Measurements from ENCODE around the gene BZW1. TPM values are rescaled to one million over a fixed set of nuclear protein-coding genes. Genes with fewer than 3 reads are reported as not detected.

Gene BZW1
- total RNA-seq, 4 donors from 2014 or later, result 179 to 285 (median 244) TPM

DNA sequence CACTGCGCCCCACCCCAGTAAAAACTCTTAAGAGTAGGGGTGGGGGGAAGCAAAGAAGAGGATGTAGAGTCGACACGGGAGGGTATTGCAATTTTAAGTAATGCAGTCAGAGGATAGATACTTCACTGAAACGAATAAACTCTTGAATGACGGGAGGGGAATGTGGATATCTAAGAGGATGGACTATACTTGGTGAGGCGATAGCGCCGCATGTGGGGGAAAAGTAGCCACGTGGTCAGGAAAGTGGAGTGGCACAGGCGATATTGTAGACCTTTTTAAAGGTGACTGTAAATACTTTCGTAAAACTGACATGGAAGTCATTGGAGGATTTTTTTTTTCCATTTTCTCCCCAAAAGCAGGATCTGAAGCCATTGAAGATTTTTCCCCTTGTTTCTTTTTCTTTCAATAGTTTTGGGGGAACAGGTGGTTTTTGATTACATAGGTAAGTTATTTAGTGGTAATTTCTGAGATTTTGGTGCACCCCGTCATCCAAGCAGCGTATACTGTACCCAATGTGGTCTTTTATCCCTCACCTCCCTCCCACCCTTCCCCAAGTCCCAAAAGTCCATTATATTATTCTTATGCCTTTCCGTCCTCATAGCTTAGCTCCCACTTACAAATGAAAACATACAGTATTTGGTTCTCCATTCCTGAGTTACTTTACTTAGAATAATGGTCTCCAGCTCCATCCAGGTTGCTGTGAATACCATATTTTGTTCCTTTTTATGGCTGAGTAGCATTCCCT is 39.0 kb downstream of the BZW1 start:
- peaks cover 0 to 3% (median 0%) of the 10 kb centered on the region in 4 donors for H3K4me1 ChIP-seq
- 84 to 87% methylated on average over 14 of the region's 14 CpGs for WGBS, 2 donors
- H3K27me3 ChIP-seq, result no peaks in the 10 kb centered on the region
- no peak overlapping the region for H3K27ac ChIP-seq
- DNase-seq (ENCODE audit: low spot score in 2 of 2), result no peak
- H3K4me3 ChIP-seq, result no peak overlapping the region
- no peak for TF ChIP-seq POLR2A (IDR thresholded peaks at IDR 0.05)
- no peak for TF ChIP-seq CTCF (IDR thresholded peaks at IDR 0.05)
- no peak for TF ChIP-seq EP300 (IDR thresholded peaks at IDR 0.05)
- no peaks in the 10 kb centered on the region for H3K9me3 ChIP-seq
- peaks cover 10 to 56% (median 36%) of the 10 kb centered on the region in 3 donors for H3K36me3 ChIP-seq

DNA sequence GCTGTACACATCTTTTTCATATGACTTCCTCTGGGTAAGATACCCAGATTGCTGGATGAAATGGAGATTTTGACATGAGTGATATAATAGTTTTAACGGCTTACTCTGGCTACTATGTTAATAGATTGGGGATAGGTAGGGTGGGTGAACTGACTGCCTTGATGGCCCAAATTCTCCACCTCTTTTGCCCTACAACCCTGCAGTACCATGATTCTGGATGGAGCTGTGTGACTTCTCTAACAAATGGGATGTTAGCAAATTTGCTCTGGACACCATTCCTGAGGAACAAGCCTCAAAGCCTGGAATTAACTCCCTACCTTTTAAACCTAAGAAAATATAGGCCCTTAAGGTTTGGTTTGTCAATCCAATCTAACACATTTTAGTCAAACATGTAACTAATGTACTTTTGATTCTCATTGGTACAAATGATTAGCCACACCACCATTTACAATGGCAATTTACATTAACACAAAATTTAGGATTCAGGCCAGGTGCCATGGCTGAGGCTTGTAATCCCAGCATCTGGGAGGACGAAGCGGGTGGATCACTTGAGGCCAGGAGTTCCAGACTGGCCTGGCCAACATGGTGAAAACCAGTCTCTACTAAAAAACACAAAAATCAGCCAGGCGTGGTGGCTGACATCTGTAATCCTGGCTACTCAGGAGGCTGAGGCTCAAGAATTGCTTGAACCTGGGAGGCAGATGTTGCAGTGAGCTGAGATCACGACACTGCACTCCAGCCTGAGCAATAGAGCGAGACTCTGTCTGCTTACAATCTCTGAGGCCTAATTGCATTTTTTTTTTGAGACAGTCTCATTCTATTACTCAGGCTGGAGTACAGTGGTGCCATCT is 39.9 kb downstream of the BZW1 start:
- Histone ChIP-seq H3K36me3 (peaks cover 10 to 66% (median 44%) of the 10 kb centered on the region in 3 donors), H3K27me3 (no peaks in the 10 kb centered on the region), H3K27ac (no peak overlapping the region), H3K4me1 (peaks cover 0 to 13% (median 0%) of the 10 kb centered on the region in 4 donors), H3K4me3 (no peak overlapping the region), H3K9me3 (no peaks in the 10 kb centered on the region)
- 95 to 98% methylated on average over 6 of the region's 6 CpGs for WGBS, 2 donors
- DNase-seq (ENCODE audit: low spot score in 2 of 2), result no peak
- TF ChIP-seq CTCF (IDR thresholded peaks at IDR 0.05) (no peak), EP300 (IDR thresholded peaks at IDR 0.05) (no peak), POLR2A (IDR thresholded peaks at IDR 0.05) (no peak)

- peaks cover 14 to 76% (median 54%) of the 10 kb centered on the region in 3 donors for H3K36me3 ChIP-seq
- H3K27ac ChIP-seq, result no peak overlapping the region
- peaks cover 0 to 21% (median 0%) of the 10 kb centered on the region in 4 donors for H3K4me1 ChIP-seq
- WGBS, 2 donors, result 91 to 97% methylated on average over 2 of the region's 2 CpGs
- H3K9me3 ChIP-seq, result no peaks in the 10 kb centered on the region
- no peaks in the 10 kb centered on the region for H3K27me3 ChIP-seq
- no peak for DNase-seq (ENCODE audit: low spot score in 2 of 2)
- no peak for TF ChIP-seq EP300 (IDR thresholded peaks at IDR 0.05)
- no peak for TF ChIP-seq POLR2A (IDR thresholded peaks at IDR 0.05)
- TF ChIP-seq CTCF (IDR thresholded peaks at IDR 0.05), result no peak
- H3K4me3 ChIP-seq, result no peak overlapping the region
These were observed 40.9 kb downstream of the BZW1 start for GRCh38 chr2:200852605-200853004.

- no peak for DNase-seq (ENCODE audit: low spot score in 2 of 2)
- no peaks in the 10 kb centered on the region for H3K9me3 ChIP-seq
- H3K36me3 ChIP-seq, result peaks cover 10 to 79% (median 59%) of the 10 kb centered on the region in 3 donors
- 81 to 88% methylated on average over 8 of the region's 8 CpGs for WGBS, 2 donors
- H3K27ac ChIP-seq, result no peak overlapping the region
- H3K4me1 ChIP-seq, result peaks cover 0 to 63% (median 23%) of the 10 kb centered on the region in 4 donors
- H3K4me3 ChIP-seq, result no peak overlapping the region
- no peaks in the 10 kb centered on the region for H3K27me3 ChIP-seq
- TF ChIP-seq EP300 (IDR thresholded peaks at IDR 0.05) (no peak), POLR2A (IDR thresholded peaks at IDR 0.05) (no peak), CTCF (IDR thresholded peaks at IDR 0.05) (no peak)
These were observed 45.1 kb downstream of the BZW1 start for GRCh38 chr2:200856806-200857205.

Measured in tibial nerve (tissue), 4 donors.